GM18526 (cell line): ENCODE data around the gene DGKD.

Source experiments
- POLR2A ChIP-seq: IDR thresholded peaks from 3 replicates; pipeline ENCODE4 v1.6.1; 2011; ENCODE audit not compliant: insufficient read length; ENCODE audit errors: extremely low read depth

Gene DGKD

GRCh38 chr2:233436691-233437438, 82.6 kb downstream of the DGKD start:
- TF ChIP-seq POLR2A, result no peak

GRCh38 chr2:233437439-233437955, 83.2 kb downstream of the DGKD start:
- TF ChIP-seq POLR2A, result no peak

GRCh38 chr2:233438573-233439147, 84.4 kb downstream of the DGKD start:
- TF ChIP-seq POLR2A, result no peak

GRCh38 chr2:233439191-233439590, 84.9 kb downstream of the DGKD start:
- no peak for TF ChIP-seq POLR2A

GRCh38 chr2:233440314-233440713, 86.0 kb downstream of the DGKD start:
- TF ChIP-seq POLR2A, result no peak

- no peak for TF ChIP-seq POLR2A
Measured at GRCh38 chr2:233440714-233441113, 86.4 kb downstream of the DGKD start.

GRCh38 chr2:233441161-233442027, 87.1 kb downstream of the DGKD start:
- no peak for TF ChIP-seq POLR2A

GRCh38 chr2:233442028-233442310, 87.7 kb downstream of the DGKD start:
- no peak for TF ChIP-seq POLR2A

GRCh38 chr2:233443511-233444183, 89.4 kb downstream of the DGKD start:
- TF ChIP-seq POLR2A, result no peak

- TF ChIP-seq POLR2A, result no peak
Measured at GRCh38 chr2:233444501-233444900, 90.2 kb downstream of the DGKD start.

GRCh38 chr2:233445152-233445830, 91.0 kb downstream of the DGKD start:
- no peak for TF ChIP-seq POLR2A

- TF ChIP-seq POLR2A, result no peak
Measured at GRCh38 chr2:233446121-233446520, 91.8 kb downstream of the DGKD start.

- TF ChIP-seq POLR2A, result no peak
Measured at GRCh38 chr2:233446606-233447305, 92.5 kb downstream of the DGKD start.

- no peak for TF ChIP-seq POLR2A
Measured at GRCh38 chr2:233447506-233448219, 93.4 kb downstream of the DGKD start.
